Body of pancreas (tissue), 4 donors: ENCODE results near the gene IL4R. TPM values are rescaled to one million over a fixed set of nuclear protein-coding genes. Genes with fewer than 3 reads are reported as not detected.

Source experiments
- ATAC-seq: fragments of 150-250 bp; one replicate; pipeline ENCODE4 v1.9.1; 2016
- DNase-seq, 4 donors: peaks; one replicate each; pipeline ENCODE4 v3.0.0-alpha.2; 2019
- H3K27ac ChIP-seq, 4 donors: fragments of 200-600 bp; sonication (generic); 1 replicate in 3 of 4; 2 replicates in 1 of 4; pipeline versions ENCODE4 v1.5.1 to v1.6.1; 2016 to 2019; ENCODE audit warnings: mild to moderate bottlenecking in 1 of 4, mixed read lengths in 1 of 4, moderate library complexity in 1 of 4
- H3K27me3 ChIP-seq, 2 donors: fragments of 200-600 bp; sonication (generic); one replicate each; pipeline ENCODE4 v1.6.0; 2016; ENCODE audit warnings: mild to moderate bottlenecking in 1 of 2
- H3K36me3 ChIP-seq, 2 donors: fragments of 200-600 bp; sonication (generic); replicated peaks in 1 of 2; 2 replicates each; pipeline ENCODE4 v1.5.1; 2016; ENCODE audit warnings: low read depth in 2 of 2; ENCODE audit not compliant: insufficient read depth in 1 of 2
- H3K4me1 ChIP-seq: fragments of 200-600 bp; sonication (generic); one replicate; pipeline ENCODE4 v1.6.0; 2016
- H3K4me3 ChIP-seq, 2 donors: fragments of 200-600 bp; sonication (generic); 1 replicate in 1 of 2; 2 replicates in 1 of 2; pipeline ENCODE4 v1.5.1; 2016 to 2019
- H3K9me3 ChIP-seq, 3 donors: fragments of 200-600 bp; sonication (generic); 1 replicate in 2 of 3; 2 replicates in 1 of 3; pipeline ENCODE4 v1.5.1; 2016
- CTCF ChIP-seq, 7 experiments: fragments of 450-650 bp in 4 of 7; fragments of 200-600 bp in 3 of 7; sonication (generic) in 3 of 7; IDR thresholded peaks; one replicate each; pipeline ENCODE4 v1.5.1; 2016 to 2019; ENCODE audit warnings: antibody characterized with exemption in 7 of 7
- POLR2A ChIP-seq, 3 donors: fragments of 450-650 bp; IDR thresholded peaks; one replicate each; pipeline ENCODE4 v1.6.1; 2016; ENCODE audit warnings: antibody characterized with exemption in 3 of 3, mild to moderate bottlenecking in 2 of 3
- whole genome bisulfite sequencing, 2 donors: methylation state at CpG; one replicate each; pipeline ENCODE4 v1.1.5; 2017; 5-methylcytosine and 5-hydroxymethylcytosine counted together
- intact Hi-C: fragments of 100-400 bp; cut with DNase I; formaldehyde crosslinking; loops from one replicate; pipeline ENCODE4 v1.15.1; 2023
- total RNA-seq, 2 donors: library from RNA; depleted of rRNA; stranded (reverse); fragments of >200 nt; gene quantifications; one replicate each; pipeline ENCODE4 v1.1.0, GENCODE V29; 2016

The IL4R gene
- total RNA-seq, 2 donors from 2014 or later = 29.7 to 236 TPM

- H3K4me3 ChIP-seq = no peak overlapping the region
- H3K9me3 ChIP-seq = peaks cover 0 to 4% (median 0%) of the 10 kb centered on the region in 3 donors
- H3K27me3 ChIP-seq = no peaks in the 10 kb centered on the region
- peaks cover 4 to 20% of the 10 kb centered on the region in 2 donors for H3K36me3 ChIP-seq
- no peaks in the 10 kb centered on the region for H3K4me1 ChIP-seq
- ATAC-seq (no peak), DNase-seq (no peak)
- WGBS, 2 donors = 85 to 87% methylated on average over 4 of the region's 4 CpGs
- intact Hi-C loops = no loop called here
- H3K27ac ChIP-seq = no peak overlapping the region
- TF ChIP-seq POLR2A (IDR thresholded peaks at IDR 0.05) (no peak), CTCF (IDR thresholded peaks at IDR 0.05) (no peak)
These were observed 43.0 kb downstream of the IL4R start for GRCh38 chr16:27356794-27357193.

- Histone ChIP-seq H3K9me3 (peaks cover 0 to 4% (median 0%) of the 10 kb centered on the region in 3 donors), H3K36me3 (peaks cover 4 to 17% of the 10 kb centered on the region in 2 donors), H3K4me1 (peaks cover 8% of the 10 kb centered on the region), H3K27me3 (no peaks in the 10 kb centered on the region), H3K4me3 (no peak overlapping the region), H3K27ac (no peak overlapping the region)
- ATAC-seq = no peak
- TF ChIP-seq CTCF (IDR thresholded peaks at IDR 0.05) = no peak
- no peak for TF ChIP-seq POLR2A (IDR thresholded peaks at IDR 0.05)
- intact Hi-C loops = no loop called here
- DNase-seq = no peak
- WGBS, 2 donors = 78 to 94% methylated on average over 4 of the region's 4 CpGs
These were observed 45.3 kb downstream of the IL4R start for GRCh38 chr16:27359051-27359450.

DNA sequence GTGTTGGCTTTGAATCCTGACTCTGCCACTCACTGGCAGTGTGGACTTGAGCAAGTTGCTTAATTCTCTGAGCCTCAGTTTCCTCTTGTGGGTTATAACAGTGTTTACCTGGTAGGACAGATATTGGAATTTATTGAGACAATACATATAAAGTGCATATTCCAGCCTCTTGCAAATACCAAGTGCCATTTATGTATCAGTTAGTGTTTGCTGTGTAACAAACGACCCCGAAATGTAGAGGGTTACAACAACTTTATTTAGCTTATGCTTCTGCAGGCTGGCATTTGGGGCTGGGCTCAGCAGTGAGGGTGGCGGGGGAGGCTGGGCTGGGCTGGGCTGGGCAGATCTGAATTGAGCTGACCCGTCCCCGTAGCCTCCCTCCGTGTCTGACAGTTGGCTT lies 45.8 kb downstream of the IL4R start:
- 79 to 93% methylated on average over 6 of the region's 6 CpGs for WGBS, 2 donors
- Histone ChIP-seq H3K36me3 (peaks cover 0 to 15% of the 10 kb centered on the region in 2 donors), H3K9me3 (peaks cover 0 to 4% (median 0%) of the 10 kb centered on the region in 3 donors), H3K4me1 (peaks cover 14% of the 10 kb centered on the region), H3K27me3 (no peaks in the 10 kb centered on the region), H3K27ac (no peak overlapping the region), H3K4me3 (no peak overlapping the region)
- ATAC-seq (no peak), DNase-seq (no peak)
- no peak for TF ChIP-seq POLR2A (IDR thresholded peaks at IDR 0.05)
- intact Hi-C loops = no loop called here

GRCh38 chr16:27361987-27362386 lies 48.2 kb downstream of the IL4R start:
- intact Hi-C loops = no loop called here
- ATAC-seq (no peak), DNase-seq (no peak)
- peaks cover 0 to 15% of the 10 kb centered on the region in 2 donors for H3K36me3 ChIP-seq
- no peak overlapping the region for H3K4me3 ChIP-seq
- no peaks in the 10 kb centered on the region for H3K27me3 ChIP-seq
- peaks cover 0 to 4% (median 0%) of the 10 kb centered on the region in 3 donors for H3K9me3 ChIP-seq
- TF ChIP-seq CTCF (IDR thresholded peaks at IDR 0.05) (no peak), POLR2A (IDR thresholded peaks at IDR 0.05) (no peak)
- 92 to 98% methylated on average over 3 of the region's 3 CpGs for WGBS, 2 donors
- H3K27ac ChIP-seq = no peak overlapping the region
- peaks cover 24% of the 10 kb centered on the region for H3K4me1 ChIP-seq

DNA sequence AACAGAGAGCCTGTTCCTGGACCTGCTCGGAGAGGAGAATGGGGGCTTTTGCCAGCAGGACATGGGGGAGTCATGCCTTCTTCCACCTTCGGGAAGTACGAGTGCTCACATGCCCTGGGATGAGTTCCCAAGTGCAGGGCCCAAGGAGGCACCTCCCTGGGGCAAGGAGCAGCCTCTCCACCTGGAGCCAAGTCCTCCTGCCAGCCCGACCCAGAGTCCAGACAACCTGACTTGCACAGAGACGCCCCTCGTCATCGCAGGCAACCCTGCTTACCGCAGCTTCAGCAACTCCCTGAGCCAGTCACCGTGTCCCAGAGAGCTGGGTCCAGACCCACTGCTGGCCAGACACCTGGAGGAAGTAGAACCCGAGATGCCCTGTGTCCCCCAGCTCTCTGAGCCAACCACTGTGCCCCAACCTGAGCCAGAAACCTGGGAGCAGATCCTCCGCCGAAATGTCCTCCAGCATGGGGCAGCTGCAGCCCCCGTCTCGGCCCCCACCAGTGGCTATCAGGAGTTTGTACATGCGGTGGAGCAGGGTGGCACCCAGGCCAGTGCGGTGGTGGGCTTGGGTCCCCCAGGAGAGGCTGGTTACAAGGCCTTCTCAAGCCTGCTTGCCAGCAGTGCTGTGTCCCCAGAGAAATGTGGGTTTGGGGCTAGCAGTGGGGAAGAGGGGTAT lies 48.9 kb downstream of the IL4R start:
- DNase-seq = no peak
- TF ChIP-seq CTCF (IDR thresholded peaks at IDR 0.05) (no peak), POLR2A (IDR thresholded peaks at IDR 0.05) (no peak)
- ATAC-seq = no peak
- peaks cover 0 to 15% of the 10 kb centered on the region in 2 donors for H3K36me3 ChIP-seq
- H3K27me3 ChIP-seq = no peaks in the 10 kb centered on the region
- no peak overlapping the region for H3K4me3 ChIP-seq
- intact Hi-C loops = no loop called here
- WGBS, 2 donors = 89 to 90% methylated on average over 5 to 16 of the region's 16 CpGs
- peaks cover 0 to 4% (median 0%) of the 10 kb centered on the region in 3 donors for H3K9me3 ChIP-seq
- peaks cover 28% of the 10 kb centered on the region for H3K4me1 ChIP-seq
- H3K27ac ChIP-seq = peak overlapping the region in 3 of 4 donors; percentile 58 to 86 (median 62)
